ENCODE data around the gene F8.

F8 gene

GRCh38 chrX:155022585-155022984 lies at the start of gene F8:
Gene F8, minus strand, starts transcription at chrX:155022723. Its CDS starts 171 bp downstream, at chrX:155022552.
- no peak for DNase-seq (ENCODE audit: low read depth in 2 of 2)

- DNase-seq (ENCODE audit: low read depth in 2 of 2), result no peak
Measured at GRCh38 chrX:155071694-155072280, 49.3 kb upstream of the F8 start.

- peak; percentile 48 to 50 for DNase-seq (ENCODE audit: low read depth in 2 of 2)
Measured at GRCh38 chrX:155070975-155071693, 48.6 kb upstream of the F8 start, which contains the start of the genes BRCC3, CMC4 and MTCP1. Gene BRCC3, plus strand, starts transcription at chrX:155071508. Its CDS starts 20 bp downstream, at chrX:155071528. Gene CMC4, minus strand, starts transcription at chrX:155071136. Its CDS starts 7,113 bp downstream, at chrX:155064023. Gene MTCP1, minus strand, starts transcription at chrX:155071136. Its CDS starts 5,126 bp downstream, at chrX:155066010.

- DNase-seq (ENCODE audit: low read depth in 2 of 2), result no peak
Measured at GRCh38 chrX:155070663-155070974, 48.1 kb upstream of the F8 start.

GRCh38 chrX:155070038-155070437 lies 47.5 kb upstream of the F8 start:
- no peak for DNase-seq (ENCODE audit: low read depth in 2 of 2)

GRCh38 chrX:155069414-155069813 lies 46.9 kb upstream of the F8 start:
- DNase-seq (ENCODE audit: low read depth in 2 of 2), result no peak

GRCh38 chrX:155068165-155068564 lies 45.6 kb upstream of the F8 start:
- no peak for DNase-seq (ENCODE audit: low read depth in 2 of 2)

GRCh38 chrX:155065035-155065734 lies 42.7 kb upstream of the F8 start:
- no peak for DNase-seq (ENCODE audit: low read depth in 2 of 2)

GRCh38 chrX:155061760-155062159 lies 39.2 kb upstream of the F8 start:
- no peak for DNase-seq (ENCODE audit: low read depth in 2 of 2)

- DNase-seq (ENCODE audit: low read depth in 2 of 2), result no peak
Measured at GRCh38 chrX:155056877-155057792, 34.6 kb upstream of the F8 start.

GRCh38 chrX:155056471-155056870 lies 33.9 kb upstream of the F8 start:
- DNase-seq (ENCODE audit: low read depth in 2 of 2), result no peak

- DNase-seq (ENCODE audit: low read depth in 2 of 2), result no peak
Measured at GRCh38 chrX:155055494-155055893, 33.0 kb upstream of the F8 start.

- DNase-seq (ENCODE audit: low read depth in 2 of 2), result no peak
Measured at GRCh38 chrX:155054255-155054654, 31.7 kb upstream of the F8 start.

GRCh38 chrX:155053656-155054055 lies 31.1 kb upstream of the F8 start:
- no peak for DNase-seq (ENCODE audit: low read depth in 2 of 2)

- no peak for DNase-seq (ENCODE audit: low read depth in 2 of 2)
Measured at GRCh38 chrX:155052738-155053498, 30.4 kb upstream of the F8 start.

GRCh38 chrX:155048977-155049619 lies 26.6 kb upstream of the F8 start:
- no peak for DNase-seq (ENCODE audit: low read depth in 2 of 2)

- no peak for DNase-seq (ENCODE audit: low read depth in 2 of 2)
Measured at GRCh38 chrX:155046811-155047528, 24.4 kb upstream of the F8 start.

GRCh38 chrX:155046129-155046810 lies 23.7 kb upstream of the F8 start:
- DNase-seq (ENCODE audit: low read depth in 2 of 2), result no peak

- DNase-seq (ENCODE audit: low read depth in 2 of 2), result no peak
Measured at GRCh38 chrX:155035688-155036087, 13.2 kb upstream of the F8 start.

All from activated CD8-positive, alpha-beta memory T cell treated with anti-CD3 and anti-CD28 coated beads for 4 hours (primary cell).